Measurements from ENCODE around the gene NAXE. TPM values are rescaled to one million over a fixed set of nuclear protein-coding genes. Genes with fewer than 3 reads are reported as not detected.

NAXE gene
- total RNA-seq: 92.9 and 138 TPM in 2 replicates

- DNase-seq (ENCODE audit: low read depth): no peak
These were observed at the start of gene NAXE for GRCh38 chr1:156591432-156592157. Gene NAXE (plus strand): TSS chr1:156591776. CDS start chr1:156591805, 29 bp downstream.

- DNase-seq (ENCODE audit: low read depth): no peak
These were observed 48.5 kb upstream of the NAXE start for GRCh38 chr1:156543066-156543465.

DNA sequence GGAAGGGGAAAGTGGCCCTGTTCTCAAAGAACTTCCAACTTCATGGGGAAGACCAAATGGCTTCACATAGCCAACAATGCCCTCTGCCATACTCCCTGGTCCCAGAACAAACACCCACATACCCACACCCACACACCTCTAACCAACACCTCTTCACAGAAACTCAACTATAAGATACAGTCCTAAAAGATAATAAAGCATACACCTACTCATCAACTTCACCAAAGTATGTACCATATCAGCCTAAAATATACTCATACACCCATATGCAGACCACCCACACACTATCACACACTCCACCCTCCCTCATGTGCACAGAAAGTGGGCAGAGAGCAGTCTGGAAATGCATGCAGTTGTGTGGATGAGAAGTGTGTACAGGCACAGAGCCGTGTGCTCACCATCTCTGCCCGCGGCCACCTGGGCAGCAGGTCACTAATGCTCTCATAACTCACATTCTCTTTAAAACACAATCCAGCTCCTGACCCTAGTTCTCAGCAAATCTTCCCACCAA lies 46.9 kb upstream of the NAXE start:
- DNase-seq (ENCODE audit: low read depth): no peak

GRCh38 chr1:156546267-156546666 lies 45.3 kb upstream of the NAXE start:
- no peak for DNase-seq (ENCODE audit: low read depth)

DNA sequence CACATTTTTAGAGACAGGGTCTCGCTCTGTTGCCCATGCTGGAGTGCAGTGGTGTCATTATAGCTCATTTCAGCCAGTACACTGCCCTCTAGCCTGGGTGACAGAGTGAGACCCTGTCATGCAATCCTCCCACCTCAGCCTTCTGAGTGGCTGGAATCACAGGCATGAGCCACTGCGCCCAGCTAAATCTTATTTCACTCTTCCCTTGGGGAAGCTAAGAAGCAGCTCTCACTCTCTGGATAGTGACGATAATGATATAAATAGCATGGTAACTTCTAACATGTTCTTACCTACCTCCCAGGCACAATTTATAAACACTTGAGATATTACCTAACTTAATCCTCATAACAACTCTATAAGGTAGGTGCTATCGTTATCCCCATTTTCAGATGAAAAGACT lies 44.1 kb upstream of the NAXE start:
- no peak for DNase-seq (ENCODE audit: low read depth)

DNA sequence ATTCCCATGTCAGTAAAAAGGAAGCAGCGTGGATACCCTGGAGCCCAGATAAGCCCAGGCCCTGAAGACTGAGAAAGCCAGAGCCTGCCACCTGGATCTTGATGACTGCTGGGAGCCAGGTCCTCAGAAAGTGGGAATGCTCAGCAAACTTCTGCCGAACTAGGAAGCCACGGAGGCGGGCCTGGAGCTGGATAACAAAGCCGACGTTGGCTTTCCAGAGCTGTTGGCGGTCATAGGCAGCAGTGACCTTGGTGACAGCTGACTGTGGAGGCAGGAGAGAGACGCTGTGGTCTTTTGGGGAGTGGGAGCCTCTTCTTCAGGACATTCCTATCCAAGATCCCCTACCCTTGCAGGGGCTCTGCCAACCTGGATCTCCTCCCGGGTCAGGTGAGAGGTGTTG lies 43.6 kb upstream of the NAXE start:
- DNase-seq (ENCODE audit: low read depth): no peak

DNA sequence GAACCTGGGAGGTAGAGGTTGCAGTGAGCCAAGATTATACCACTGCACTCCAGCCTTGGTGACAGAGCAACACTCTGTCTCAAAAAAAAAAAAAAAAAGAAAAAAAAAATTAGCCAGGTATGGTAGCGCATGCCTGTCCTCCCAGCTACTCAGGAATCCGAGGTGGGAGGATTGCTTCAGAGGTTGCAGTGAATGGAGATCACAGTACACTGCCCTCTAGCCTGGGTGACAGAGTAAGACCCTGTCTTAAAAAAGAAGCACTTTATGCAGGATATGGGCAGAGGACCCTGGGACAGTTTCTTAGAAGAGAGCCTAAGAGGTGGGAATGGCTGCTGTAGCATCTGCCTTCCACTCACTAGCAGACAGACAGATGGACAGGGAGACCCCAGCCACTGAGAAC lies 42.2 kb upstream of the NAXE start:
- DNase-seq (ENCODE audit: low read depth): no peak

- DNase-seq (ENCODE audit: low read depth): peak; percentile 6
These were observed 41.7 kb upstream of the NAXE start for GRCh38 chr1:156549831-156550230.

- DNase-seq (ENCODE audit: low read depth): no peak
These were observed 41.2 kb upstream of the NAXE start for GRCh38 chr1:156550346-156550745.

GRCh38 chr1:156551066-156551643 lies 40.4 kb upstream of the NAXE start:
- DNase-seq (ENCODE audit: low read depth): peak; percentile 22

DNA sequence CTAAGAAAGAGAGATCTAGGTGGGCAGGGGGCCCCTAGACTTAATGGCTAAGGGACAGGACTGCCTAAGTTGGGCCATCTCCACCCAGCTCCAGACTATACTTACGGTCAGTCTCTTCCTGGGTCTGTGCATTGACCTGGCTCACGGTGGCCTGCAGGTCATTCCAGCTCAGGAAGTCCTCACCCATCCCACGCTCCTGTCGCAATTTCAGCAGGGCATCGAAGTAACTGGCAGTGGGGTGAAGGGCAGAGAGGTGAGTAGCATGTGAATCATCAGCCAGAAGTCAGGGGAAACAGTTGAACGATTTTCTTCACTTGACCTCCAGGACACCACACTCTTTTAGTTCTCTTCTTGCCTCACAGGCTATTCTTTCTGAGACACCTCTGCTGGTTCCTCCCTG lies 39.7 kb upstream of the NAXE start:
- peak; percentile 90 for DNase-seq (ENCODE audit: low read depth)

DNA sequence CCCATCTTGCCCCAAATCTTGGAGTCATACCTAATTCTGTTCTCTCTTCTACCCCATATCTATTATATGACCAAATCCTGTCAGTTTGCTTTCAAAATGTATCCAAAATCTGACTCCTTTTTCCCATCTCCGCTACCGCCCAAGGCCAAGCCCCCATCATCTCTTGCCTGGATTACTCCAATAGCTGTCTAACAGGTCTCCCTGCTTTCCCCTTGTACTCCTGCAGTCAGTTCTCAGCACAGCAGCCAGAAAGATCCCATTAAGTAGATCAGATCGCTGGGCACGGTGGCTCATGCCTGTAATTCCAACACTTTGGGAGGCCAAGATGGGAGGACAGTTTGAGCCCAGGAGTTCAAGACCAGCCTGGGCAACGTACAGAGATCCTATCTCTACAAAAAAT lies 39.1 kb upstream of the NAXE start:
- no peak for DNase-seq (ENCODE audit: low read depth)

DNA sequence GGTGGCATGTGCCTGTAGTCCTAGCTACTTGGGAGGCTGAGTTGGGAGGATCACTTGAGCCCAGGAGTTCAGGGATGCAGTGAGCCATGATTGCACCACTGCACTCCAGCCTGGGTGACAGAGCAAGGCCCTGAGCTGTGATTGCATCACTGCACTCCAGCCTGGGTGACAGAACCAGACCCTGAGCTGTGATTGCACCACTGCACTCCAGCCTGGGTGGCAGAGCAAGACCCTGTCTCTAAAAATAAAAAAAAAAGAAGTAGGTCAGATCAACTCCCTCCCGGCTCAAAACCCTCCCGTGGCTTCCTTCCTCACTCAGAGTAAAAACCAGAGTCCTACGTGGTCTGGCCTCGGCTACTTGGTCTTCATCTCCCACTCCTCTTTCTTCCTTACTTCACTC lies 38.6 kb upstream of the NAXE start:
- DNase-seq (ENCODE audit: low read depth): peak; percentile 26

GRCh38 chr1:156553860-156554485 lies 37.6 kb upstream of the NAXE start:
- no peak for DNase-seq (ENCODE audit: low read depth)

GRCh38 chr1:156554971-156555370 lies 36.6 kb upstream of the NAXE start:
- no peak for DNase-seq (ENCODE audit: low read depth)

GRCh38 chr1:156555715-156556114 lies 35.9 kb upstream of the NAXE start:
- no peak for DNase-seq (ENCODE audit: low read depth)

DNA sequence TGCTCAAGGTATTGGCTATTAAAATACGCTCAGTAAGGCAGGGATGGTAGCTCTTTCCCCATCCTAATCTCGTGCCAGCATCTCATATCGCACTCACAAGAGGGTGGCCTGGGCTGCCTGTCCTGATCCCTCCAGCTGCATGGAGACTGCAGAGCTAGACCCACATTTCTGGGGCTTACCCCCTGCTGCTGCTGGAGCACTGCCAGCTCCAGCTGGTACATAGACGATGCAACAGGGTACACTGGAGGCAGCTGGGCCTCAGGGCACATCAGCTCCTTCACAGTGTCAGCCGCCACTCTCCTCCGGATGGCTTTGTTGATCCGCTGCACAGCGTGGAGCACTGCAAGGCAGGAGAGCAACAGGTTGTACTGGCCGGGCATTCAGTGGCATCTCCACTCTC lies 35.2 kb upstream of the NAXE start:
- DNase-seq (ENCODE audit: low read depth): no peak

DNA sequence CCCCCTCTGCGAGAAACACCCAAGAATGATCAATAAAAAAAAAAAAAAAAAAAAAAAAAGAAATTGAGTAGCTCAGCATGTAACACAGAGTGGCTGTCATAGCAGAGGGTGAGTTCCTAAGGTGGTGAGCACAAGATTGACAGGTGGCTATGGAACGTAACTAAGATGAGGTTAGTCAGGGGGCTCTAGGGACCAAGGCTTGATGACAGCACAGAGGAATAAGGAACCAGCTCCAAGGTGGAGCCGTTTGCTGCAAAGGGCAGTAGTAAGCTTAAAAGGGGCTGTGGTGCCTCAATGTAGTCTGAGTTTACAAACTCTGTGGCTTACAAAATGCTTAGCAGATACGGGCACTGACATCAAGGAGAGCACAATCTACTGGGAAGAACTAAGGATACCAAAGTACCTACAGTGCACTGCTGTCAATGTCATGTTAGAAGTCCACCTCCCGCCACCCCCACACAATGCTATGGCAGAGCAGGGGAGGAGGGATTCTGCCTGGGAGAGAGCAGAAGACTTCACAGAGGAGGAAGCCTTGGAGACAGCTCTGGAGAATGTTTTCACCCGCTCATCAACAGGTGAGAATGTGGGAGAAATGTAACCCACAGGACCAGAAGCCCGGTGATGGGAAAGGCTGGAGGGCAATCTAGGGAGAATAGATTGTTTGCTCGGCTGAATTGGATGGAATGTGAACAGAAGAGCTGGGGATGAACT lies 32.3 kb upstream of the NAXE start:
- no peak for DNase-seq (ENCODE audit: low read depth)

DNA sequence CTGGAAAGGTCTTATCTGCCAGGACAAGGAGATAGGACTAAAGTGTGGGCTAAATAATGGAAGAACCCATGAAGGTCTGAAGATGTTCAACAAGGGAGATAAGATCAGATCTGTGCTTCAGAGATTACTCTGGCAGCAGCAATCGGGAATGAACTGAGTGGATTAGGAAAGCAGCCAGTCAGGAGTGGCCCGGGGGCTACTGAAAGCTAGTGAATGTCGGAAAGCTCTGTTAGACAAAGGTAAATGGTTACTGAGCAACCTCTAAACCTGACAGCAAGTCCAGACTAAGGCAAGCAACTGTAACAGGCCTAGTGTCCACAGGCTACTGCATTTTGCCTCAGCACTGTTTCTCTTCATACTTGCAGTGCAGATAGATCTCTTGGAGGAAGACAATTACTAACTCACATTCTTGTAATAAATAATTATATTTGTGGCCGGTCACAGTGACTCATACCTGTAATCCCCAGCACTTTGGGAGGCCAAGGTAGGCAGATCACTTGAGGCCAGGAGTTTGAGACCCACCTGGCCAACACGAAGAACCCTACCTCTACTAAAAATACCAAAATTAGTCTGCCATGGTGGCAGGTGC lies 31.7 kb upstream of the NAXE start:
- DNase-seq (ENCODE audit: low read depth): peak; percentile 21

GRCh38 chr1:156560585-156561163 lies 30.9 kb upstream of the NAXE start:
- DNase-seq (ENCODE audit: low read depth): no peak

- no peak for DNase-seq (ENCODE audit: low read depth)
These were observed 26.1 kb upstream of the NAXE start for GRCh38 chr1:156565519-156565918.

GRCh38 chr1:156566436-156566835 lies 25.1 kb upstream of the NAXE start:
- DNase-seq (ENCODE audit: low read depth): no peak
